SH-SY5Y (cell line): ENCODE data around the gene UTP4.

Experiments
- GATA2 ChIP-seq: IDR thresholded peaks from 2 replicates; pipeline ENCODE4 v1.6.1; 2011; ENCODE audit warnings: mild to moderate bottlenecking, low read depth, low read length
- GATA3 ChIP-seq: IDR thresholded peaks from 2 replicates; pipeline ENCODE4 v1.6.1; 2011; ENCODE audit warnings: low read depth, mild to moderate bottlenecking, low read length, moderate library complexity

- TF ChIP-seq GATA2 (no peak), GATA3 (no peak)
These were observed 2.0 kb upstream of the UTP4 start for GRCh38 chr16:69130461-69130860.
